Progenitor cell of endocrine pancreas (in vitro differentiated cells): ENCODE measurements around the gene LCN9. TPM values are rescaled to one million over a fixed set of nuclear protein-coding genes. Genes with fewer than 3 reads are reported as not detected.

Experiments used
- DNase-seq: peaks from one replicate; pipeline ENCODE4 v3.0.0; 2021; ENCODE audit warnings: low spot score; ENCODE audit not compliant: unreplicated experiment
- H3K27ac Mint-ChIP-seq: 2 replicates; pipeline ENCODE4 v1.8.0; 2021; ENCODE audit warnings: mild to moderate bottlenecking, moderate library complexity, mixed read lengths
- H3K27me3 Mint-ChIP-seq: 2 replicates; pipeline ENCODE4 v1.8.0; 2021; ENCODE audit warnings: mixed read lengths
- H3K36me3 Mint-ChIP-seq: 2 replicates; pipeline ENCODE4 v1.8.0; 2022; ENCODE audit warnings: mixed read lengths; ENCODE audit not compliant: insufficient read depth
- H3K4me1 Mint-ChIP-seq: 2 replicates; pipeline ENCODE4 v1.8.0; 2021; ENCODE audit warnings: low read depth, mixed read lengths
- H3K4me3 Mint-ChIP-seq: 2 replicates; pipeline ENCODE4 v1.8.0; 2021; ENCODE audit warnings: low read depth, mild to moderate bottlenecking, moderate library complexity, mixed read lengths
- H3K9me3 Mint-ChIP-seq: 2 replicates; pipeline ENCODE4 v1.8.0; 2021; ENCODE audit warnings: low read depth, mixed read lengths
- CTCF ChIP-seq: fragments of 200-600 bp; sonication (generic); IDR thresholded peaks from one replicate; pipeline ENCODE4 v1.5.0; 2021; ENCODE audit warnings: antibody characterized with exemption, mild to moderate bottlenecking; ENCODE audit not compliant: unreplicated experiment
- total RNA-seq: library from RNA; stranded (reverse); gene quantifications from 2 replicates; pipeline ENCODE4 v1.2.1, GENCODE V29; 2021

Gene LCN9
- total RNA-seq, 1 donor from 2014 or later = 0.57 TPM

DNA sequence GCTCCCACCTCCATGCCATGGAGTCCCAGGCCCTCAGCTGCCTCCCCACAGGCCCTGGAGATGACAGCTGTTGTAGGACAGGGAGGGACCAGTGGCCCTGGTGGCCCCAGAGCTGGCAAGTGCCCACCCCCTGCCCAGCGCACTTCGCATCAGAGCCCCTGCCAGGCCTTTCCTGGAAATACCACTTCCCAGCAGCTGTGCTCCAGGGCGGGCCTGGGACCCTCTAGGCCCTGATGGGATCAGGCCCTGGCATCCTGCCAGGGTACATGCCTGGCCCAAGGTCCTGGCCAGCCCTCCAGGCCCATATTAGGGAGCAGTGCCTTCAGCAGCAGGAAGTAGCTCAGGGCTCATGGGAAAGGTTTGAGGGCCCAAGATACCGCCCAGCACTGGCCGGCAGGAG lies 41.4 kb downstream of the LCN9 start:
- TF ChIP-seq CTCF = no peak
- no peak overlapping the region for H3K4me3 Mint-ChIP-seq
- no peaks in the 10 kb centered on the region for H3K36me3 Mint-ChIP-seq
- DNase-seq = no peak
- no peak overlapping the region for H3K27ac Mint-ChIP-seq
- peaks cover 33% of the 10 kb centered on the region for H3K27me3 Mint-ChIP-seq
- no peaks in the 10 kb centered on the region for H3K4me1 Mint-ChIP-seq
- no peaks in the 10 kb centered on the region for H3K9me3 Mint-ChIP-seq

GRCh38 chr9:135705376-135705775 lies 42.3 kb downstream of the LCN9 start:
- no peak for DNase-seq
- Mint-ChIP-seq H3K36me3 (no peaks in the 10 kb centered on the region), H3K9me3 (no peaks in the 10 kb centered on the region), H3K4me3 (no peak overlapping the region), H3K4me1 (no peaks in the 10 kb centered on the region), H3K27ac (no peak overlapping the region), H3K27me3 (peaks cover 41% of the 10 kb centered on the region)
- TF ChIP-seq CTCF = no peak

DNA sequence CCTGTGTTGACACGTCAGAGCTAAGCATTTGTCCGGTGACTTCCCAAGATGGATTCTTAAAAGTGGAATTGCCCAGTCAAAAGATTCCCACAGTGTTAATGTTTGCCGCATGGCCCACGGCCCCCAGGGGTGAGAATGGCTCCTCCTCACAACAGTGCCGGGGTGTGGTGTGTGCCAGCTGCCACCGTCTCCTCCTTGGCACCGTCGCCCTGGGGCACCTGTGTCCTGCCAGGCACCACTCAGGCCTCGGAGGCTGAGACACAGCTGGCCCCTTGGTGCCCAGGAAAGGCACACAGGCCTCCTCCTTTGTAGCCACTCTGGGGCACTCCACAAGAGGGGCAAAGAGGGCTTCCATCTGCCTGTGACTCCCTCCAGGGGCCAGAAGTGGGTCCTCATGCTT lies 43.2 kb downstream of the LCN9 start:
- DNase-seq = no peak
- no peaks in the 10 kb centered on the region for H3K9me3 Mint-ChIP-seq
- TF ChIP-seq CTCF = no peak
- H3K4me3 Mint-ChIP-seq = no peak overlapping the region
- H3K27ac Mint-ChIP-seq = no peak overlapping the region
- no peaks in the 10 kb centered on the region for H3K36me3 Mint-ChIP-seq
- H3K27me3 Mint-ChIP-seq = peaks cover 49% of the 10 kb centered on the region
- H3K4me1 Mint-ChIP-seq = no peaks in the 10 kb centered on the region

GRCh38 chr9:135707252-135708138 lies 44.4 kb downstream of the LCN9 start:
- DNase-seq = no peak
- Mint-ChIP-seq H3K4me1 (no peaks in the 10 kb centered on the region), H3K4me3 (no peak overlapping the region), H3K9me3 (no peaks in the 10 kb centered on the region), H3K36me3 (no peaks in the 10 kb centered on the region), H3K27ac (no peak overlapping the region), H3K27me3 (peaks cover 59% of the 10 kb centered on the region)
- TF ChIP-seq CTCF = no peak

- H3K9me3 Mint-ChIP-seq = no peaks in the 10 kb centered on the region
- H3K27me3 Mint-ChIP-seq = peaks cover 59% of the 10 kb centered on the region
- H3K27ac Mint-ChIP-seq = no peak overlapping the region
- no peaks in the 10 kb centered on the region for H3K36me3 Mint-ChIP-seq
- no peak overlapping the region for H3K4me3 Mint-ChIP-seq
- no peak for TF ChIP-seq CTCF
- DNase-seq = no peak
- no peaks in the 10 kb centered on the region for H3K4me1 Mint-ChIP-seq
Observed at GRCh38 chr9:135708164-135708563, 45.1 kb downstream of the LCN9 start.
